ENCODE measurements around the gene B4GALNT3.

DNA sequence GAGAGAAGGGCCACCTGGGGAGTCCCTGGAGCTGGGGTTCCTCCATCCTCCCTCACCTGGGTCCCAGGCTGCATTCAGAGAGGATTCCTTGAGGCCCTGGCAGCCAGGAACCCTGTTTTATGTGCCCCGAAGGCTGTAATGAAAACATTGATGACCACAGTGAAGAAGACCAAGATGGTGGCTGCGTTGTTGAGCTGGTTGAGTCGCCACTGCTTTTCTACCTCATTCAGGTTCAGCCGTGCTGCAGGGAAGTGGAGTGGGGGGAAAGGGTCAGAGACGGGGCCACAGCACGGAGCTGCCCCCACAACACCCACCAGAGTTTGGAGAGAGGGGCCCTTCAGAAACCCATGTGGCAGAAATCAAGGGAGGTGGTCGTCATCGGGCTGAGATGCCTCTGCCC is 105.4 kb downstream of the B4GALNT3 start:
- TF ChIP-seq, protein P1, sequence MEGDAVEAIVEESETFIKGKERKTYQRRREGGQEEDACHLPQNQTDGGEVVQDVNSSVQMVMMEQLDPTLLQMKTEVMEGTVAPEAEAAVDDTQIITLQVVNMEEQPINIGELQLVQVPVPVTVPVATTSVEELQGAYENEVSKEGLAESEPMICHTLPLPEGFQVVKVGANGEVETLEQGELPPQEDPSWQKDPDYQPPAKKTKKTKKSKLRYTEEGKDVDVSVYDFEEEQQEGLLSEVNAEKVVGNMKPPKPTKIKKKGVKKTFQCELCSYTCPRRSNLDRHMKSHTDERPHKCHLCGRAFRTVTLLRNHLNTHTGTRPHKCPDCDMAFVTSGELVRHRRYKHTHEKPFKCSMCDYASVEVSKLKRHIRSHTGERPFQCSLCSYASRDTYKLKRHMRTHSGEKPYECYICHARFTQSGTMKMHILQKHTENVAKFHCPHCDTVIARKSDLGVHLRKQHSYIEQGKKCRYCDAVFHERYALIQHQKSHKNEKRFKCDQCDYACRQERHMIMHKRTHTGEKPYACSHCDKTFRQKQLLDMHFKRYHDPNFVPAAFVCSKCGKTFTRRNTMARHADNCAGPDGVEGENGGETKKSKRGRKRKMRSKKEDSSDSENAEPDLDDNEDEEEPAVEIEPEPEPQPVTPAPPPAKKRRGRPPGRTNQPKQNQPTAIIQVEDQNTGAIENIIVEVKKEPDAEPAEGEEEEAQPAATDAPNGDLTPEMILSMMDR (IDR thresholded peaks at IDR 0.05; ENCODE audit: poor library complexity) = no peak
- TF ChIP-seq EZH2 (IDR thresholded peaks at IDR 0.05; ENCODE audit: borderline replicate concordance) = no peak

Data from hepatocyte (in vitro differentiated cells).